Stimulated activated effector memory CD8-positive, alpha-beta T cell treated with anti-CD3 and anti-CD28 coated beads, Interleukin-12 subunit alpha, Interleukin-12 subunit beta, amount 100 ng/mL, for 72 hours (primary cell): Measurements from ENCODE around the gene STIM1.

Source experiments
- ATAC-seq: fragments of 150-1000 bp; cut with Tn5 transposase; 2 replicates; pipeline ENCODE4 v1.10.0; 2021
- DNase-seq, 2 donors: peaks; one replicate each; pipeline ENCODE4 v3.0.0; 2021 to 2022; ENCODE audit warnings: low spot score in 2 of 2
- H3K27ac Mint-ChIP-seq: one replicate; pipeline ENCODE4 v1.8.0; 2022; ENCODE audit warnings: mild to moderate bottlenecking, mixed read lengths
- H3K36me3 Mint-ChIP-seq: one replicate; pipeline ENCODE4 v1.8.0; 2022; ENCODE audit warnings: mild to moderate bottlenecking, mixed read lengths
- H3K4me1 Mint-ChIP-seq: one replicate; pipeline ENCODE4 v1.8.0; 2022; ENCODE audit warnings: mixed read lengths
- H3K4me3 Mint-ChIP-seq: one replicate; pipeline ENCODE4 v1.8.0; 2022; ENCODE audit warnings: mild to moderate bottlenecking, mixed read lengths
- H3K9me3 Mint-ChIP-seq: one replicate; pipeline ENCODE4 v1.8.0; 2022; ENCODE audit warnings: mixed read lengths

STIM1 gene

GRCh38 chr11:4063348-4063747, 207.9 kb downstream of the STIM1 start:
- Mint-ChIP-seq H3K4me3 (no peak overlapping the region), H3K9me3 (no peaks in the 10 kb centered on the region), H3K27ac (no peak overlapping the region), H3K36me3 (peaks cover 30% of the 10 kb centered on the region), H3K4me1 (peaks cover 50% of the 10 kb centered on the region)
- ATAC-seq, result no peak
- DNase-seq, result no peak

GRCh38 chr11:4064278-4064955, 209.0 kb downstream of the STIM1 start:
- DNase-seq (no peak), ATAC-seq (peak; percentile 63)
- peaks cover 20% of the 10 kb centered on the region for H3K36me3 Mint-ChIP-seq
- peak overlapping the region; percentile 80 for H3K27ac Mint-ChIP-seq
- H3K9me3 Mint-ChIP-seq, result no peaks in the 10 kb centered on the region
- H3K4me1 Mint-ChIP-seq, result peaks cover 53% of the 10 kb centered on the region
- H3K4me3 Mint-ChIP-seq, result no peak overlapping the region

GRCh38 chr11:4065086-4065485, 209.6 kb downstream of the STIM1 start:
- Mint-ChIP-seq H3K27ac (peak overlapping the region; percentile 80), H3K36me3 (peaks cover 14% of the 10 kb centered on the region), H3K4me3 (no peak overlapping the region), H3K4me1 (peaks cover 58% of the 10 kb centered on the region), H3K9me3 (no peaks in the 10 kb centered on the region)
- ATAC-seq, result peak; percentile 51
- DNase-seq, result no peak

GRCh38 chr11:4065601-4066377, 210.3 kb downstream of the STIM1 start:
- DNase-seq (no peak), ATAC-seq (no peak)
- Mint-ChIP-seq H3K4me1 (peaks cover 64% of the 10 kb centered on the region), H3K27ac (peak overlapping the region; percentile 80), H3K4me3 (no peak overlapping the region), H3K36me3 (peaks cover 12% of the 10 kb centered on the region), H3K9me3 (no peaks in the 10 kb centered on the region)

- Mint-ChIP-seq H3K4me3 (no peak overlapping the region), H3K27ac (peak overlapping the region; percentile 80), H3K36me3 (peaks cover 8% of the 10 kb centered on the region), H3K9me3 (no peaks in the 10 kb centered on the region), H3K4me1 (peaks cover 68% of the 10 kb centered on the region)
- DNase-seq, result no peak
- ATAC-seq, result peak; percentile 59
Measured at GRCh38 chr11:4066910-4067309, 211.4 kb downstream of the STIM1 start.

- no peak overlapping the region for H3K4me3 Mint-ChIP-seq
- DNase-seq (no peak), ATAC-seq (no peak)
- no peaks in the 10 kb centered on the region for H3K9me3 Mint-ChIP-seq
- H3K4me1 Mint-ChIP-seq, result peaks cover 70% of the 10 kb centered on the region
- H3K36me3 Mint-ChIP-seq, result peaks cover 10% of the 10 kb centered on the region
- H3K27ac Mint-ChIP-seq, result peak overlapping the region; percentile 85
Measured at GRCh38 chr11:4068962-4069361, 213.5 kb downstream of the STIM1 start.

- H3K4me1 Mint-ChIP-seq, result peaks cover 48% of the 10 kb centered on the region
- no peaks in the 10 kb centered on the region for H3K9me3 Mint-ChIP-seq
- peak overlapping the region; percentile 85 for H3K27ac Mint-ChIP-seq
Measured at GRCh38 chr11:4071325-4071724, 215.9 kb downstream of the STIM1 start.

GRCh38 chr11:4071914-4072313, 216.4 kb downstream of the STIM1 start:
- Mint-ChIP-seq H3K4me3 (no peak overlapping the region), H3K27ac (peak overlapping the region; percentile 58), H3K36me3 (peaks cover 32% of the 10 kb centered on the region), H3K4me1 (peaks cover 42% of the 10 kb centered on the region), H3K9me3 (no peaks in the 10 kb centered on the region)
- ATAC-seq (no peak), DNase-seq (no peak)

More at GRCh38 chr11:4071325-4071724, 215.9 kb downstream of the STIM1 start:
- DNase-seq (no peak), ATAC-seq (no peak)
- H3K4me3 Mint-ChIP-seq, result no peak overlapping the region
- peaks cover 32% of the 10 kb centered on the region for H3K36me3 Mint-ChIP-seq

- Mint-ChIP-seq H3K36me3 (peaks cover 32% of the 10 kb centered on the region), H3K9me3 (no peaks in the 10 kb centered on the region), H3K27ac (peak overlapping the region; percentile 58), H3K4me1 (peaks cover 38% of the 10 kb centered on the region), H3K4me3 (no peak overlapping the region)
- DNase-seq (no peak), ATAC-seq (peak; percentile 79)
Measured at GRCh38 chr11:4072668-4073285, 217.3 kb downstream of the STIM1 start.

GRCh38 chr11:4074266-4074665, 218.8 kb downstream of the STIM1 start:
- H3K36me3 Mint-ChIP-seq, result peaks cover 32% of the 10 kb centered on the region
- DNase-seq (no peak), ATAC-seq (no peak)
- H3K4me3 Mint-ChIP-seq, result no peak overlapping the region
- no peak overlapping the region for H3K27ac Mint-ChIP-seq
- H3K4me1 Mint-ChIP-seq, result peaks cover 31% of the 10 kb centered on the region
- H3K9me3 Mint-ChIP-seq, result no peaks in the 10 kb centered on the region

- Mint-ChIP-seq H3K36me3 (peaks cover 47% of the 10 kb centered on the region), H3K4me1 (peaks cover 14% of the 10 kb centered on the region), H3K4me3 (no peak overlapping the region), H3K9me3 (no peaks in the 10 kb centered on the region), H3K27ac (no peak overlapping the region)
- DNase-seq, result no peak
- no peak for ATAC-seq
Measured at GRCh38 chr11:4076774-4077173, 221.3 kb downstream of the STIM1 start.

GRCh38 chr11:4083198-4083597, 227.7 kb downstream of the STIM1 start:
- H3K36me3 Mint-ChIP-seq, result peaks cover 55% of the 10 kb centered on the region
- DNase-seq (no peak), ATAC-seq (no peak)
- H3K4me3 Mint-ChIP-seq, result no peak overlapping the region
- H3K27ac Mint-ChIP-seq, result peak overlapping the region; percentile 63
- no peaks in the 10 kb centered on the region for H3K9me3 Mint-ChIP-seq
- H3K4me1 Mint-ChIP-seq, result peaks cover 17% of the 10 kb centered on the region

- ATAC-seq, result no peak
- H3K4me1 Mint-ChIP-seq, result peaks cover 22% of the 10 kb centered on the region
- peak overlapping the region; percentile 70 for H3K27ac Mint-ChIP-seq
- peak in 1 of 2 donors; percentile 37 for DNase-seq
- H3K36me3 Mint-ChIP-seq, result peaks cover 54% of the 10 kb centered on the region
- H3K9me3 Mint-ChIP-seq, result no peaks in the 10 kb centered on the region
- no peak overlapping the region for H3K4me3 Mint-ChIP-seq
Measured at GRCh38 chr11:4084406-4085125, 229.1 kb downstream of the STIM1 start.

- Mint-ChIP-seq H3K9me3 (no peaks in the 10 kb centered on the region), H3K4me1 (peaks cover 32% of the 10 kb centered on the region), H3K4me3 (no peak overlapping the region), H3K27ac (no peak overlapping the region), H3K36me3 (peaks cover 44% of the 10 kb centered on the region)
- ATAC-seq, result no peak
- DNase-seq, result no peak
Measured at GRCh38 chr11:4085575-4085974, 230.1 kb downstream of the STIM1 start.
